Progenitor cell of endocrine pancreas (in vitro differentiated cells): ENCODE data around the gene SETBP1. TPM values are rescaled to one million over a fixed set of nuclear protein-coding genes. Genes with fewer than 3 reads are reported as not detected.

ENCODE experiments used
- DNase-seq: peaks from one replicate; pipeline ENCODE4 v3.0.0; 2021; ENCODE audit warnings: low spot score; ENCODE audit not compliant: unreplicated experiment
- H3K27ac Mint-ChIP-seq: 2 replicates; pipeline ENCODE4 v1.8.0; 2021; ENCODE audit warnings: mild to moderate bottlenecking, moderate library complexity, mixed read lengths
- H3K27me3 Mint-ChIP-seq: 2 replicates; pipeline ENCODE4 v1.8.0; 2021; ENCODE audit warnings: mixed read lengths
- H3K36me3 Mint-ChIP-seq: 2 replicates; pipeline ENCODE4 v1.8.0; 2022; ENCODE audit warnings: mixed read lengths; ENCODE audit not compliant: insufficient read depth
- H3K4me1 Mint-ChIP-seq: 2 replicates; pipeline ENCODE4 v1.8.0; 2021; ENCODE audit warnings: low read depth, mixed read lengths
- H3K4me3 Mint-ChIP-seq: 2 replicates; pipeline ENCODE4 v1.8.0; 2021; ENCODE audit warnings: low read depth, mild to moderate bottlenecking, moderate library complexity, mixed read lengths
- H3K9me3 Mint-ChIP-seq: 2 replicates; pipeline ENCODE4 v1.8.0; 2021; ENCODE audit warnings: low read depth, mixed read lengths
- total RNA-seq: library from RNA; stranded (reverse); gene quantifications from 2 replicates; pipeline ENCODE4 v1.2.1, GENCODE V29; 2021
- TF ChIP-seq, protein P1 (sequence below): fragments of 200-600 bp; sonication (generic); IDR thresholded peaks from one replicate; pipeline ENCODE4 v1.5.0; 2021; ENCODE audit warnings: antibody characterized with exemption, mild to moderate bottlenecking; ENCODE audit not compliant: unreplicated experiment

The SETBP1 gene
- total RNA-seq, 1 donor from 2014 or later: 30.8 TPM

DNA sequence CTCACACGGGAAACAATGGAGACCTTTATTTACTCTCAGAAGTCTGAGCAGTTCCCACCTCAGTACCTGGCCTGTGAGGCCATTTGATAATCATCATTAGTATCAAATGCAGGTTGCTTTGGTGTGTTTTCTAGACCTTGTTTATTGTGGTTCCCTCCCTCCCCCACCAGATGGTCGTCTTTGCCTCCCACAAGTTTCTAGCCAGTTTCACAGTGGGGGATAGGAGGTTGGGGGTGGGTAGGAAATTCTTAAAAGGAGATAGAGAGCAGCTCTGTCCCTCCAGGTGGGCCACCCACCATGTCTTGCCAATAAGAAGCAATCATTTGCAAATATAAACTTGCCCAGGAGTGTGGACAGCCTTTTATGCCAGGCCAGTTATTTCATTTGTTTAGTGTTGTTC, 31.3 kb downstream of the SETBP1 start:
- Mint-ChIP-seq H3K4me3 (no peak overlapping the region), H3K27me3 (no peaks in the 10 kb centered on the region), H3K4me1 (peaks cover 11% of the 10 kb centered on the region), H3K27ac (peak overlapping the region; percentile 84), H3K9me3 (peaks cover 3% of the 10 kb centered on the region), H3K36me3 (peaks cover 24% of the 10 kb centered on the region)
- TF ChIP-seq, protein P1, sequence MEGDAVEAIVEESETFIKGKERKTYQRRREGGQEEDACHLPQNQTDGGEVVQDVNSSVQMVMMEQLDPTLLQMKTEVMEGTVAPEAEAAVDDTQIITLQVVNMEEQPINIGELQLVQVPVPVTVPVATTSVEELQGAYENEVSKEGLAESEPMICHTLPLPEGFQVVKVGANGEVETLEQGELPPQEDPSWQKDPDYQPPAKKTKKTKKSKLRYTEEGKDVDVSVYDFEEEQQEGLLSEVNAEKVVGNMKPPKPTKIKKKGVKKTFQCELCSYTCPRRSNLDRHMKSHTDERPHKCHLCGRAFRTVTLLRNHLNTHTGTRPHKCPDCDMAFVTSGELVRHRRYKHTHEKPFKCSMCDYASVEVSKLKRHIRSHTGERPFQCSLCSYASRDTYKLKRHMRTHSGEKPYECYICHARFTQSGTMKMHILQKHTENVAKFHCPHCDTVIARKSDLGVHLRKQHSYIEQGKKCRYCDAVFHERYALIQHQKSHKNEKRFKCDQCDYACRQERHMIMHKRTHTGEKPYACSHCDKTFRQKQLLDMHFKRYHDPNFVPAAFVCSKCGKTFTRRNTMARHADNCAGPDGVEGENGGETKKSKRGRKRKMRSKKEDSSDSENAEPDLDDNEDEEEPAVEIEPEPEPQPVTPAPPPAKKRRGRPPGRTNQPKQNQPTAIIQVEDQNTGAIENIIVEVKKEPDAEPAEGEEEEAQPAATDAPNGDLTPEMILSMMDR: no peak
- DNase-seq: no peak

DNA sequence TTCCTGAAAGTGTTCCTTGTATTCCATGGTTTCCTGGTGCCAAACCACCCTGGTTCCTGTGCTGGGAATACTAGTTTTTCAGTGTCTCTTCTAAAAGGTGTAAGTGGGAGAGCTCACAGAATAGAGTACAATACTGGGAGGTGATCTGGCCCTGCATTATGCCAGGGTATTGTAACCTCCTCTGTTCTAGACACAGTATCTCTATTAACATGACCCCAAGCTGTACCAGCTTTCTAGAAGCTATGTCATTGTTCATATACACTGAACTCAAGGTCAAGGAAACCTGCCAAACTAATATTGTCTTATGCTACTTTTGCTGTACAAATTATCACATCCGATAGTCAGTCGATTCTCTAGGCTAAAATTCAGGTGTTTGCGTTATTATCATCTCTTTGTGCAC, 32.7 kb downstream of the SETBP1 start:
- TF ChIP-seq, protein P1: no peak
- DNase-seq: no peak
- H3K27me3 Mint-ChIP-seq: no peaks in the 10 kb centered on the region
- H3K9me3 Mint-ChIP-seq: peaks cover 3% of the 10 kb centered on the region
- H3K27ac Mint-ChIP-seq: no peak overlapping the region
- H3K4me1 Mint-ChIP-seq: peaks cover 11% of the 10 kb centered on the region
- no peak overlapping the region for H3K4me3 Mint-ChIP-seq
- H3K36me3 Mint-ChIP-seq: peaks cover 17% of the 10 kb centered on the region

DNA sequence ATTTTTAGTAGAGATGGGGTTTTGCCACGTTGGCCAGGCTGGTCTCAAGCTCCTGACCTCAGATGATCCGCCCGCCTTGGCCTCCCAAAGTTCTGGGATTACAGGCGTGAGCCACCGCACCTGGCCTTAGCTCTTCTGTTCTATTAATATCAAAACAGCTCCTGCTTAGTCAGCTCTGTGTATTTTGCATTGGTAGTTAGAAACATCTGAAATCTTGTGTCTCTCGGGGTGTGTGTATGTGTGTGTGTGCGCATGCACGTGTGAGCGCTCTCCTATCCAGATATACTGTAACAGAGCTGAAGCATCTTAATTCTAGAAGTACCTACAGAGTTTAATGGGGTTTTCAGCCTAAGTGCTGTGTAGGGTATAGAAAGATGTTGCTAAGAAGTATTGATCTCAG, 33.7 kb downstream of the SETBP1 start:
- H3K27me3 Mint-ChIP-seq: no peaks in the 10 kb centered on the region
- TF ChIP-seq, protein P1: no peak
- peaks cover 3% of the 10 kb centered on the region for H3K9me3 Mint-ChIP-seq
- no peak for DNase-seq
- H3K36me3 Mint-ChIP-seq: peaks cover 15% of the 10 kb centered on the region
- H3K4me1 Mint-ChIP-seq: peaks cover 9% of the 10 kb centered on the region
- no peak overlapping the region for H3K4me3 Mint-ChIP-seq
- H3K27ac Mint-ChIP-seq: no peak overlapping the region

DNA sequence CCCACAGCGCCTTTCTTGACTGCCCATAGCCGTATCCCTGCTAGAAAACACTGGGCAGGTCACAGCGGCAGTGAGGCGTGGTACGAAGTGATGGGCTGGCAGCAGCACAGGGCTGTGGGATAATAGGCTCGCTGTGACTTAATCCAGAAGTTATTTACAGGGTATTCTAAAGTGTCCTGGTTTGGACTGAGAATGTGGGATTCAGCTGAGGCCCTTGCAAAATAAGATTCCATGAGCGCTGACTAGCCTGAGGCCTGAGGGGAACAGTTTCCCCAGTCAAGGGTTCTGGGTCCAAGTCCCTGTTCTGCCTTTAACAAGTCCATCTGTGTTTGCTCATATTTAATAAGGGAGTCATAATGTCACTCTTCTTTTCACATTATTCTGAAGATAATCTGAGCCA, 34.6 kb downstream of the SETBP1 start:
- H3K27ac Mint-ChIP-seq: no peak overlapping the region
- H3K27me3 Mint-ChIP-seq: no peaks in the 10 kb centered on the region
- peaks cover 8% of the 10 kb centered on the region for H3K4me1 Mint-ChIP-seq
- TF ChIP-seq, protein P1: no peak
- DNase-seq: no peak
- peaks cover 16% of the 10 kb centered on the region for H3K36me3 Mint-ChIP-seq
- H3K4me3 Mint-ChIP-seq: no peak overlapping the region
- H3K9me3 Mint-ChIP-seq: peaks cover 3% of the 10 kb centered on the region

DNA sequence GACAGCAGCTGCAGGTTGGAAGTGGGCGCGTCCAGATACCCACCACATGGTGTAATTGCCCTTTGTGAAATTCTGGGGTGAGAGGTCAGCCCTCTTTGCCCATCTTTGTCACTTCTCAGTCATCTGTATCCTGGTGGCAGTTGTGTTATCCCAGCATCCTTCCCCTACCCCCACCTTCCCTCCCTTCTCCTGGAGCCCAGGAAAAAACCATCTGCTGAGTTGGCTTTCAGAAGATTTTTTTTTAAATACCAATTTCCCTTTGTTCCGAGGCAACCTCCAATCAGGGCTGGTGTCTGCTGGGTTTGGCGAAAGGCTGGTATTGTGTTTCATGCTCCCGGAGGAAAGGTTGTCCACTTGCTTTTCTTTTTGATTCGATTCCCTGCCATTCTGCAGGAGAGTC, 35.2 kb downstream of the SETBP1 start:
- TF ChIP-seq, protein P1: no peak
- Mint-ChIP-seq H3K36me3 (peaks cover 17% of the 10 kb centered on the region), H3K4me1 (peaks cover 8% of the 10 kb centered on the region), H3K9me3 (peaks cover 3% of the 10 kb centered on the region), H3K27ac (no peak overlapping the region), H3K27me3 (no peaks in the 10 kb centered on the region), H3K4me3 (no peak overlapping the region)
- no peak for DNase-seq
